Breast epithelium (tissue), 4 donors: ENCODE results near the gene ZFX. TPM values are rescaled to one million over a fixed set of nuclear protein-coding genes. Genes with fewer than 3 reads are reported as not detected.

Experiments
- DNase-seq, 2 donors: peaks; one replicate each; pipeline ENCODE4 v3.0.0-alpha.2; 2019; ENCODE audit warnings: low spot score in 2 of 2
- H3K27ac ChIP-seq, 2 donors: fragments of 200-600 bp; sonication (generic) in 1 of 2; one replicate each; pipeline ENCODE4 v1.5.1; 2016 to 2019; ENCODE audit warnings: mild to moderate bottlenecking in 1 of 2
- H3K27me3 ChIP-seq, 2 donors: fragments of 200-600 bp; sonication (generic) in 1 of 2; one replicate each; pipeline versions ENCODE4 v1.5.1 to v1.6.0; 2017 to 2019; ENCODE audit warnings: control low read depth in 1 of 2, mild to moderate bottlenecking in 1 of 2
- H3K36me3 ChIP-seq: fragments of 200-600 bp; one replicate; pipeline ENCODE4 v1.5.1; 2019
- H3K4me1 ChIP-seq, 2 donors: fragments of 200-600 bp; sonication (generic); one replicate each; pipeline ENCODE4 v1.5.1; 2016 to 2019; ENCODE audit warnings: control low read depth in 1 of 2
- H3K4me3 ChIP-seq, 3 donors: fragments of 200-600 bp; sonication (generic); 1 replicate in 2 of 3; 2 replicates in 1 of 3; pipeline ENCODE4 v1.5.1; 2016 to 2019; ENCODE audit warnings: mild to moderate bottlenecking in 3 of 3, moderate library complexity in 2 of 3
- H3K9me3 ChIP-seq, 2 donors: fragments of 200-600 bp; sonication (generic) in 1 of 2; one replicate each; pipeline ENCODE4 v1.5.1; 2016 to 2019; ENCODE audit warnings: control low read depth in 1 of 2
- POLR2A ChIP-seq: fragments of 450-650 bp; IDR thresholded peaks from one replicate; pipeline ENCODE4 v1.6.1; 2016; ENCODE audit warnings: antibody characterized with exemption, mild to moderate bottlenecking, moderate library complexity
- POLR2AphosphoS5 ChIP-seq, 3 donors: sonication (generic); formaldehyde crosslinking; IDR thresholded peaks; one replicate each; pipeline ENCODE4 v1.6.1; 2017; ENCODE audit warnings: antibody characterized with exemption in 3 of 3
- intact Hi-C: fragments of 100-400 bp; cut with DNase I; formaldehyde crosslinking; loops from one replicate; pipeline ENCODE4 v1.15.1; 2023; ENCODE audit warnings: low total_unique reads
- total RNA-seq, 3 donors: library from RNA; depleted of rRNA; stranded (reverse); fragments of >200 nt; gene quantifications; one replicate each; pipeline ENCODE4 v1.1.0, GENCODE V29; 2016
- TF ChIP-seq, protein P1 (sequence below), 3 donors: fragments of 450-650 bp; IDR thresholded peaks; one replicate each; pipeline ENCODE4 v1.5.1; 2016 to 2017; ENCODE audit warnings: antibody characterized with exemption in 3 of 3, mild to moderate bottlenecking in 3 of 3, moderate library complexity in 3 of 3

ZFX gene
- total RNA-seq, 3 donors from 2014 or later, result 46.9 to 88.4 (median 67.5) TPM

DNA sequence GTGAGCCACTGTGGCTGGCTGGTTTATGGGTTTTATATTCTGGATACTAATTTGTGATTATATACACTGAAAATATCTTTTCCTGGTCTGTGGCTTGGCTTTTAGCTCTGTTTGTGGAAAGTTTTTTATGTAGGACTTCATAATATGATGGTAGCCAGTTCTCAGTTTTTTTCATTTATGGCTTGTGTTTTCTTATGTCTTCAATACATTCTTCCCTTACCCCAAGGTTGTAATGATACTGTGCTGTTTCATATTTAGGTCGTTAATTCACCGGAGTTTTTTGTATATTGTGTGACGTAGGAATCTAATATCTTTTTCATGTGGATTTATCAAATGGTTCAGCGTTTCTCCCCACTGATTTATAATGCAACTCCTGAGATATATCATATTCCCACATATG, 6.6 kb downstream of the ZFX start:
- TF ChIP-seq POLR2A (no peak), POLR2AphosphoS5 (IDR thresholded peaks at IDR 0.05) (no peak)
- TF ChIP-seq, protein P1, sequence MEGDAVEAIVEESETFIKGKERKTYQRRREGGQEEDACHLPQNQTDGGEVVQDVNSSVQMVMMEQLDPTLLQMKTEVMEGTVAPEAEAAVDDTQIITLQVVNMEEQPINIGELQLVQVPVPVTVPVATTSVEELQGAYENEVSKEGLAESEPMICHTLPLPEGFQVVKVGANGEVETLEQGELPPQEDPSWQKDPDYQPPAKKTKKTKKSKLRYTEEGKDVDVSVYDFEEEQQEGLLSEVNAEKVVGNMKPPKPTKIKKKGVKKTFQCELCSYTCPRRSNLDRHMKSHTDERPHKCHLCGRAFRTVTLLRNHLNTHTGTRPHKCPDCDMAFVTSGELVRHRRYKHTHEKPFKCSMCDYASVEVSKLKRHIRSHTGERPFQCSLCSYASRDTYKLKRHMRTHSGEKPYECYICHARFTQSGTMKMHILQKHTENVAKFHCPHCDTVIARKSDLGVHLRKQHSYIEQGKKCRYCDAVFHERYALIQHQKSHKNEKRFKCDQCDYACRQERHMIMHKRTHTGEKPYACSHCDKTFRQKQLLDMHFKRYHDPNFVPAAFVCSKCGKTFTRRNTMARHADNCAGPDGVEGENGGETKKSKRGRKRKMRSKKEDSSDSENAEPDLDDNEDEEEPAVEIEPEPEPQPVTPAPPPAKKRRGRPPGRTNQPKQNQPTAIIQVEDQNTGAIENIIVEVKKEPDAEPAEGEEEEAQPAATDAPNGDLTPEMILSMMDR (IDR thresholded peaks at IDR 0.05), result no peak
- Histone ChIP-seq H3K27ac (no peak overlapping the region), H3K4me1 (peaks cover 0 to 13% of the 10 kb centered on the region in 2 donors), H3K36me3 (no peaks in the 10 kb centered on the region), H3K27me3 (no peaks in the 10 kb centered on the region), H3K4me3 (no peak overlapping the region), H3K9me3 (no peaks in the 10 kb centered on the region)
- no peak for DNase-seq
- intact Hi-C loops, result loop anchor here (2.0 kb wide), 1 partner anchor 69 kb away; no protein-coding TSS in a partner anchor

GRCh38 chrX:24158881-24159280, 9.4 kb downstream of the ZFX start:
- Histone ChIP-seq H3K9me3 (no peaks in the 10 kb centered on the region), H3K27ac (no peak overlapping the region), H3K36me3 (no peaks in the 10 kb centered on the region), H3K27me3 (no peaks in the 10 kb centered on the region), H3K4me3 (no peak overlapping the region), H3K4me1 (peaks cover 0 to under 1% of the 10 kb centered on the region in 2 donors)
- no peak for DNase-seq
- TF ChIP-seq POLR2AphosphoS5 (IDR thresholded peaks at IDR 0.05) (no peak), POLR2A (no peak)
- TF ChIP-seq, protein P1 (IDR thresholded peaks at IDR 0.05), result no peak
- intact Hi-C loops, result no loop called here

GRCh38 chrX:24166078-24166477, 16.5 kb downstream of the ZFX start:
- intact Hi-C loops, result no loop called here
- Histone ChIP-seq H3K4me1 (no peaks in the 10 kb centered on the region), H3K9me3 (no peaks in the 10 kb centered on the region), H3K4me3 (no peak overlapping the region), H3K36me3 (no peaks in the 10 kb centered on the region), H3K27ac (no peak overlapping the region), H3K27me3 (no peaks in the 10 kb centered on the region)
- DNase-seq, result no peak
- no peak for TF ChIP-seq POLR2AphosphoS5 (IDR thresholded peaks at IDR 0.05)

DNA sequence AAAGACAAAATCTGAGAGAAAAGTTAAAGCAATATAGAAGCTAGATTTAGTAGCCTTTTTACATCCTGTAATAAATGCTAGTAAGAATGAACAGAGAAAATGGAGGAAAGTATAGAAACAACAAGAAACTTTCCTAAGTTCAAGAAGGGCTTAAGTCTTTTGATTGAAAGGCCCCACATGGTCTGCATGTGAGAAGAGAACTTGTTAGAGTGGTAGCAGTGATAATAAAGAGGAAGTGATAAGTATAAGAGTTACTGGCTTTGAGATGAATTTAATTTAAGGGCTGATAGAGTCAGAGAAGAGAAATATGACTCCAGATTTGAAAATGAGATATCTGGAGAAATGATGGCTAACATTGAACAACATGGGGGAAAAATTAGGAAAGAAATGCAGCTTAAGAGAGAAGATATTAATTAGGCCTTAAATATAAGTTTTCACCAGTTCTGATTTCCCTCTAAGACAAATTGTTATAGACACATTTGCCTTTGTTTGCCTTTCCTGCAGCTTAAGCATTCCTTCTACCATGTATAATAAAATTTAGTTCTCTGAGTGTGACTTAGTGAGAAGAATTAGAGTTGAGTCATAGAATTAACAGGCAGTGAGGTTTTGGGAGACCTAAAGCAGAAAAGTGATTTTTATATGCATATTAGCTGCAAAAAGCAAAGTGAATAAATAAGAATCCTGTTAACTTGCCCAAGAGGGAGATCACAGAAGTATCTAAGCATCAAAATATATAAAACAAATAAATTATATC, 18.4 kb downstream of the ZFX start:
- intact Hi-C loops, result no loop called here

GRCh38 chrX:24168807-24169206, 19.3 kb downstream of the ZFX start:
- TF ChIP-seq POLR2AphosphoS5 (IDR thresholded peaks at IDR 0.05) (no peak), POLR2A (no peak)
- TF ChIP-seq, protein P1 (IDR thresholded peaks at IDR 0.05), result no peak
- Histone ChIP-seq H3K4me3 (no peak overlapping the region), H3K36me3 (no peaks in the 10 kb centered on the region), H3K27me3 (no peaks in the 10 kb centered on the region), H3K27ac (no peak overlapping the region), H3K4me1 (no peaks in the 10 kb centered on the region), H3K9me3 (no peaks in the 10 kb centered on the region)
- DNase-seq, result no peak
- intact Hi-C loops, result no loop called here

More for the DNA sequence above, 18.4 kb downstream of the ZFX start:
- no peaks in the 10 kb centered on the region for H3K4me1 ChIP-seq
- no peaks in the 10 kb centered on the region for H3K9me3 ChIP-seq
- DNase-seq, result no peak
- no peaks in the 10 kb centered on the region for H3K36me3 ChIP-seq
- H3K27me3 ChIP-seq, result no peaks in the 10 kb centered on the region
- no peak overlapping the region for H3K27ac ChIP-seq
- TF ChIP-seq POLR2AphosphoS5 (IDR thresholded peaks at IDR 0.05) (no peak), POLR2A (no peak)
- TF ChIP-seq, protein P1 (IDR thresholded peaks at IDR 0.05), result no peak
- H3K4me3 ChIP-seq, result no peak overlapping the region
